ENCODE data around the gene HYCC2. TPM values are rescaled to one million over a fixed set of nuclear protein-coding genes. Genes with fewer than 3 reads are reported as not detected.

The HYCC2 gene
- total and polyA plus RNA-seq, 2 donors (not counting 3 experiments of a cell fraction or from before 2014, with no cell fraction given) = 3.0 to 21.2 TPM

- peaks cover 6% of the 10 kb centered on the region for H3K4me1 ChIP-seq (ENCODE audit: control insufficient read depth, extremely low read depth, insufficient read depth, low read length)
- no peak for DNase-seq (ENCODE audit: low read depth, low spot score)
- H3K9ac ChIP-seq (replicated peaks; ENCODE audit: extremely low read depth, insufficient read depth, low read length) = no peak overlapping the region
- no peak for FAIRE-seq
- dilution Hi-C loops (cut with MboI; ENCODE audit: extremely low pct_ligation_motif_present, low sequenced_read_pairs) = no loop called here
- no peaks in the 10 kb centered on the region for H3K27me3 ChIP-seq (ENCODE audit: control insufficient read depth in 2 of 2, insufficient read depth in 2 of 2, low read length in 2 of 2)
- H3K4me2 ChIP-seq (ENCODE audit: insufficient read depth, low read length) = no peak overlapping the region
- no peaks in the 10 kb centered on the region for H3K9me1 ChIP-seq (replicated peaks; ENCODE audit: control insufficient read depth, extremely low read depth, insufficient read depth, low read length)
- H3K79me2 ChIP-seq (ENCODE audit: control insufficient read depth, insufficient read depth, low read length) = no peaks in the 10 kb centered on the region
- ChIA-PET POLR2A (no interaction called here), CTCF (interaction anchor here (1.2 to 1.5 kb wide), 3 partner anchors 11 to 58 kb away, joined by 3 to 7 read pairs (median 5); no protein-coding TSS in a partner anchor)
- intact Hi-C loops (cut with micrococcal nuclease) = no loop called here
- H3K4me3 ChIP-seq (replicated peaks in 1 of 3; ENCODE audit: insufficient read depth in 1 of 3, low read depth in 1 of 3, low read length in 3 of 3) = no peak overlapping the region
- BruUV-seq (replicated peaks) = no TSS peak
- no peaks in the 10 kb centered on the region for H4K20me1 ChIP-seq (replicated peaks; ENCODE audit: control insufficient read depth, extremely low read depth, insufficient read depth, low read length)
- no peak for TF ChIP-seq GATA2 (IDR thresholded peaks at IDR 0.05; ENCODE audit: insufficient read depth, insufficient read length, low read depth, low read length)
- no peak overlapping the region for H3K27ac ChIP-seq (ENCODE audit: insufficient read depth, low read depth, low read length)
- H2AFZ ChIP-seq (ENCODE audit: low read depth, low read length) = no peak overlapping the region
- H3K9me3 ChIP-seq (replicated peaks; ENCODE audit: control insufficient read depth, insufficient read depth, low read length) = no peaks in the 10 kb centered on the region
- H3K36me3 ChIP-seq (ENCODE audit: control insufficient read depth in 2 of 2, extremely low read depth in 1 of 2, insufficient read depth in 2 of 2, low read length in 2 of 2) = no peaks in the 10 kb centered on the region
Observed at GRCh38 chr2:201100497-201100896, 29.0 kb upstream of the HYCC2 start.

GRCh38 chr2:201093573-201093972, 22.1 kb upstream of the HYCC2 start:
- ChIA-PET CTCF (no interaction called here), POLR2A (no interaction called here)
- H3K9me3 ChIP-seq (replicated peaks; ENCODE audit: control insufficient read depth, insufficient read depth, low read length) = no peaks in the 10 kb centered on the region
- H3K9ac ChIP-seq (replicated peaks; ENCODE audit: extremely low read depth, insufficient read depth, low read length) = no peak overlapping the region
- no peaks in the 10 kb centered on the region for H3K27me3 ChIP-seq (ENCODE audit: control insufficient read depth in 2 of 2, insufficient read depth in 2 of 2, low read length in 2 of 2)
- H3K9me1 ChIP-seq (replicated peaks; ENCODE audit: control insufficient read depth, extremely low read depth, insufficient read depth, low read length) = no peaks in the 10 kb centered on the region
- intact Hi-C loops (cut with micrococcal nuclease) (no loop called here), dilution Hi-C loops (cut with MboI; ENCODE audit: extremely low pct_ligation_motif_present, low sequenced_read_pairs) (no loop called here)
- no peaks in the 10 kb centered on the region for H3K79me2 ChIP-seq (ENCODE audit: control insufficient read depth, insufficient read depth, low read length)
- TF ChIP-seq FOS (IDR thresholded peaks at IDR 0.05; ENCODE audit: borderline replicate concordance, insufficient read depth, low read length) (no peak), JUN (IDR thresholded peaks at IDR 0.05; ENCODE audit: borderline replicate concordance, insufficient read depth, insufficient read length, low read depth) (no peak), POLR2AphosphoS5 (IDR thresholded peaks at IDR 0.05; ENCODE audit: insufficient read depth, low read depth, low read length) (no peak), POLR2A (IDR thresholded peaks at IDR 0.05; ENCODE audit: low read depth, low read length) (no peak), EZH2 (IDR thresholded peaks at IDR 0.05; ENCODE audit: borderline replicate concordance, low read depth, low read length, severe bottlenecking) (no peak), MYC (IDR thresholded peaks at IDR 0.05; ENCODE audit: low read depth, low read length) (no peak), MAX (IDR thresholded peaks at IDR 0.05; ENCODE audit: insufficient read depth, insufficient read length) (no peak), GATA2 (IDR thresholded peaks at IDR 0.05; ENCODE audit: insufficient read depth, insufficient read length, low read depth, low read length) (no peak), CTCF (IDR thresholded peaks at IDR 0.05; ENCODE audit: extremely low read depth in 1 of 2, insufficient read depth in 1 of 2, low read depth in 1 of 2, low read length in 2 of 2) (no peak)
- no peak overlapping the region for H3K27ac ChIP-seq (ENCODE audit: insufficient read depth, low read depth, low read length)
- DNase-seq (ENCODE audit: low read depth, low spot score) (no peak), FAIRE-seq (no peak)
- peaks cover 6% of the 10 kb centered on the region for H3K4me1 ChIP-seq (ENCODE audit: control insufficient read depth, extremely low read depth, insufficient read depth, low read length)
- no peaks in the 10 kb centered on the region for H4K20me1 ChIP-seq (replicated peaks; ENCODE audit: control insufficient read depth, extremely low read depth, insufficient read depth, low read length)
- H2AFZ ChIP-seq (ENCODE audit: low read depth, low read length) = no peak overlapping the region
- no peaks in the 10 kb centered on the region for H3K36me3 ChIP-seq (ENCODE audit: control insufficient read depth in 2 of 2, extremely low read depth in 1 of 2, insufficient read depth in 2 of 2, low read length in 2 of 2)
- BruUV-seq (replicated peaks) = no TSS peak
- no peak overlapping the region for H3K4me2 ChIP-seq (ENCODE audit: insufficient read depth, low read length)
- H3K4me3 ChIP-seq (replicated peaks in 1 of 3; ENCODE audit: insufficient read depth in 1 of 3, low read depth in 1 of 3, low read length in 3 of 3) = no peak overlapping the region
